SH-SY5Y (cell line): ENCODE measurements around the gene TCF12.

Source experiments
- GATA2 ChIP-seq: IDR thresholded peaks from 2 replicates; pipeline ENCODE4 v1.6.1; 2011; ENCODE audit warnings: mild to moderate bottlenecking, low read depth, low read length
- GATA3 ChIP-seq: IDR thresholded peaks from 2 replicates; pipeline ENCODE4 v1.6.1; 2011; ENCODE audit warnings: low read depth, mild to moderate bottlenecking, low read length, moderate library complexity

The TCF12 gene

DNA sequence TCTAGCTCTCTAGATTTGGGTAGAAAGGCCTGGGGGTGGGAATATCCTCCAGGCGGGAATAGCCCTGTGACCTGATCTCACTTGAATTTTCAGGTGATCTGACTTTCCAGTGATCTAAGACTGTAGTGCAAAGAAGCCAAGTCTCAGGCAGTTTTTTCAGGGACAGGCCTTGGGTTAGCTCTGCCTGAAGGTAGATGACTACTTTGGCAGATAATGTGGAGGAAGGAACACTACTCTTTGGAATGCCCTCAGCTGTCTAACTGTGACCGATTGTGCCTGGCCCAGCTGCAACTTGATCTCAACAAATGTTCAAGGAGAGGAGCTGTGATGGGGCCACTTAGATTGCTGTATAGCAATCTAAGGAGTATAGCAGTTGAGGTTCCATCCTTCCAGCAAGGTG, 193.7 kb downstream of the TCF12 start:
- no peak for TF ChIP-seq GATA3
- TF ChIP-seq GATA2: no peak

DNA sequence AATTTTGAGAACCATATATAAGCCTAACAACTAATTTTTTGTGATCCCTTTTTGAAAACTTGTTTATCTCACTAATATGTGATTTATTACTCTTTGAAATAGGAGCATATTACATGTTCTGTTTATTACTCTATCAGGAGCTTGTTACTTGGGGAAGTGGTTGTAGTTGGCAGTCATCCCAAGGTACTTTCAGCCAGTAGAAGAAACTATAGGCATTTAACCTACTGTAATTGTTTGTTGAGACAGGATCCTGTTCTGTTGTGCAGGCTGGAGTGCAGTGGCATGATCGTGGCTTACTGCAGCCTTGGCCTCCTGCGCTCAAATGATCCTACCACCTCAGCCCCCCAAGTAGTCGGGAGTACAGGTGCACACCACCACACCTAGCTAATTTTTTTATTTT, 195.6 kb downstream of the TCF12 start:
- TF ChIP-seq GATA3: no peak
- TF ChIP-seq GATA2: no peak

DNA sequence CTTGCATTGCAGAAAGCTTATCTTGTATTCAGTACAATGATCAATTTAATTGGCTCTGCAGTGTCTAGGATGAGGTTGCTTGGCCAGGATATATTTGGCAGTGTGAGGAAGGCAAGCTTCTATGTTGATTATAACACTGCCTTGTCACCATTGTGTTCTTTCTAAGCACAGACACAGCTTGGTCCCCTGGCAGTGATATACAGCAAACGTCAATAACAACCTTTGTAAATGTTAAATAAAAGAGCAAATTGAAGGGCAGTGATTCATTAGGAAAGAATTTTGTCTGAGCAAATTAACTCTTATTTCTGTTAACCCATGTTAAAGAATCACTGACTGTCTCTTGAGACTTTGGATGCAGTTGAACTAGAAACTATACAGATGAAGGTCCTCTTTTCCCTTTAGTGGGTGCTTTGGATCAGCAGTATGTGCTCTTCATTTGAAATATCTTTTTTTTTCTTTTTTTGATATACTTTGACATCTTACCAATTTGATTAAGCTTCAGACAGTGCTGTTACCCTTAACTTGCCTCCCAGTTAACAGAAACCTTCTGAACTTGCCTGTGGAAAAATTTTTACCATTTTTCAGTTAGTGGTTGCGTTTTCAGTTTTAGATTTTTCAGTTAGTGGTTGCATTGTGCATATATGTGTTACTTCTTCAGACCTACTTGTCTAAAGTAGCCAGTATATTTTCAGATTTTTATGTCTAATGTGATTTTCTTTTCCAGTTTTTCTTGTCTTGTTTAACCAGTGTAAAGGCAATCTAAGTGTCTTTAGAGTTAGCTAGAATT, 199.8 kb downstream of the TCF12 start:
- TF ChIP-seq GATA3: no peak; the same call in 1 of the 2 replicates
- TF ChIP-seq GATA2: no peak; the same call in 1 of the 2 replicates

DNA sequence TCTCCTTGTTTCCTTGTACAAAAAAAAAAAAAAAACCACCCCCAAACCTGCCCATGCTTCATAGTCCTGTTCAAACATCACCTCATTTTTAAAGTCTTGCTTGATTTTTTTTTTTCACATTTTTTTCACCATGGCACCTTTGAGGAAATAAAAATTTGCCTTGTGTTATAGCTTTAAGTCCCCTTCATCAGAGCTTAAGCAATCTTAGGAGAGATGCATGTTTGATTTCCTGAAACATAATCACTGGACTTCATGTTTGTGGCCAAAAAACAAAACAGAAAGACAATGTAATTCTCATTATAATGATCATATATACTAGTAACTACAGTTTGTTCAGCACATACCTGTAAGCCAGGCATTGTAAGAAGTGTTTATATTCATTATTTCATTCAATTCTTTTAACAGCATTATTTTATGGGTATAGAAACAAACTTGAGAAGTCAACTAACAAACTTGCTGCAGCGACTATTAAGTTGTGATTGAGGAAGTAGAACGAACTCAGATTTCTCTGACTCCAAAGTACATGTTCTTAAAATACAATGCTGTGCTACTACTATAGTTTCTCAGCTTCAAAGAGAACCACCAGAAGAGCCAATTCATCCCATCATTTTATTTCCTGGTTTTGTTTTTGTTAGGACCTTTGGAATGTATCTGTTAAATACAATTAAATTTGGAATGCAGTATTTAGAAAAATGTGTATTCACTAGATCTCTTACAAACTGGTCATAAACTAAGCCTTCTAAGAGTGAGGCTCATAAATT, 203.8 kb downstream of the TCF12 start:
- TF ChIP-seq GATA3 (no peak), GATA2 (no peak)

DNA sequence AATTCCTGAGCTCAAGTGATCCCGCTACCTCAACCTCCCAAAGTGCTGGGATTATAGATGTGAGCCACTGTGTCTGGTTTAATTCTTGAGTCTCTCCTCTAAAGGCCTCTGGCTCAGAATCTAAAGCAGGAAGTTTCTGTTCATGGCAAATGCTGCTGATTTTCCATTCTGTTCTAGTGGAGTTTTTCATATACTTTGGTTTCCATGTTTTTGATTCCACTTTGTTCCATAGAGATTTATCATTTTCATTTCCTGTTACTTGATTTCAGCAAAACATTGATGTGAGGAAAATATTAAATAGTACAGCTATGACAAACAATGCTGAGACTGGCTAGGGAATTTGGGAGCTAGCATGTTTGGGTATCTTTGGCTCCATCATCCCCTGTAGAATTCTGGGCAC, 205.6 kb downstream of the TCF12 start:
- no peak for TF ChIP-seq GATA2
- TF ChIP-seq GATA3: no peak

GRCh38 chr15:57129064-57129463, 210.6 kb downstream of the TCF12 start:
- TF ChIP-seq GATA2 (no peak), GATA3 (no peak)

DNA sequence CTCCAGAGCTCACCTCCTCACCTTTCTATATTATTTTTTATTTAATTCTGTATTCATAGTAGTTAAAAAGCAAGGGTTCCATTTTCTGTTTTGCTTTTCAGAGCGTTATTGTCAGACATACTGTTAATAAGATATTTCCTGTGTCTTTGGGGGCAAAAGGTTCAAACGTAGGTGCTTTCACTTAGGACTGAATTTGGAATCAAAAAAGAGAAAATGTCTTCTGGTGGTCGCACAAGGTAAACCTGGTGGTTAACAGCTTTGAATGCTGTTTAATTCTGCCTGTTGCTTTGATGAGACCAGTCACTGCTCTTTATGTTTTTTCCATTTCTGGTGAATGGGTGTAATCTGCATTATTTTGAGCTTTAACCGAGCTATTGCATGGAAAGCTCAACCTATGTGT, 212.5 kb downstream of the TCF12 start:
- no peak for TF ChIP-seq GATA3
- no peak for TF ChIP-seq GATA2

GRCh38 chr15:57133127-57133968, 214.9 kb downstream of the TCF12 start:
- TF ChIP-seq GATA2: no peak
- TF ChIP-seq GATA3: no peak

DNA sequence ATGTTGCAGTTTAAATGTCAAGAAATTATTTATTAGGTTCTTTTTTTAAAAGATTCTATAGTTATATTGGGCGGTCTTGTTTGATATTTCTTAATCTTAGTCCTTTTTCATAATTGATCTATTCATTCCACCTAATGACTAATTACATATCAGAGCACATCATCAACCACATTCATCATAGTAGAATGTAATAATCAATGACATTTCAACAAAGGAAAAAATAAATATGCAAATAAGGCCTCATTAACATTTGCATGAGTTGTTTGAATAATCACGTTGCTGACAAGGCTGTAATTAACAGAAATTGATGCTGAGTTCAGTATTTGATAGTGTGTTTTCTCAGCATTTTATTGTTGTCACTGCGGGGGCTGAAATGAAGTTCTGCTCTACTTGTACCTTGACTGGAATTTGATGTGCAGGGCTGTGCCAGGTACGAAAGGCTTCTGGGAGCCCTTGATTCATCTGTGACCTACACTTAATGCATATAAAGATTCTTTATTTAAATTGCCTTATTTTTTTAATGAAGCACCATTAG, 215.7 kb downstream of the TCF12 start:
- TF ChIP-seq GATA3: no peak
- TF ChIP-seq GATA2: no peak

DNA sequence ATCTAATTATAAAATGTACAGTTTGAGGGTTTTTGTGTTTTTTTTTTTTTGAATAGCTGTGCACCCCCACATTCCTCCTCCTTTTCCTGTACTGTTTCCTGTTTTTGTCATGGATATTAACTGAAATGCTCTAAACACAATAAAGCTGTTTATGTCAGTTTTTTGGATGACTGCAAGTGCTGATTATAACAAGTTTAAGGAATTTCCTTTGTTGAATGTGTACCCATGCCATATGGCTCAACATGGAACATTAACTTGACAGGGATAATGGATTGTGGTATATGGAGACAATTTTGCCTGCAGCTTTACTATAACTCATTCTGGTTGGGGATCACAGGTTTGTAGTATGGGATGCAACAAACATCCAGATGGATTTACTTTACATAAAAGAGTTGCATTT, 216.4 kb downstream of the TCF12 start:
- TF ChIP-seq GATA3 (no peak), GATA2 (no peak)

- TF ChIP-seq GATA2 (no peak), GATA3 (no peak)
Observed at GRCh38 chr15:57135800-57136199, 217.4 kb downstream of the TCF12 start.

DNA sequence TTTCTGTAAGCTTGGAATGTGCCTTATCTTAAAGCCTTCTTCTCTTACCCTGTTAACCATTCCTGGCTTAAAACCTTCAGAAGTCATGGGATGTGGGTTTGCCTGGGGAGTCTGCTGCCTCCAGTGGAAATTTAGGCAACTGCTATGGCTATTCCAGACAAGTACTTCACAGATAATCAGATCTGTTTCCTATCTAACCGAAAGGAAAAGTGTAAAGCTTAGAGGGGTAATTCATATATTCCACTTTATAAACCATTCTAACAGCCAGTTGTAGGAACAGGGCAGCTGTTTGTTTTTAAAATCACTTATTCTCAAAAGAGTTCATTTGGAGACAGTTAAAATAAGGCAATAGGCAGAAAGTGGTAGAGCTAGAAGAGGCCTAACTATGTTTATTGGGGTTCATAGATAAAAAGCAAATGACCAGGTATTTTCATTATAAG, 219.9 kb downstream of the TCF12 start:
- TF ChIP-seq GATA3 (no peak), GATA2 (no peak)

- no peak for TF ChIP-seq GATA3
- no peak for TF ChIP-seq GATA2
Observed at GRCh38 chr15:57143511-57144078, 225.2 kb downstream of the TCF12 start.
